ENCODE data around the gene TUBB1. TPM values are rescaled to one million over a fixed set of nuclear protein-coding genes. Genes with fewer than 3 reads are reported as not detected.

Gene TUBB1
- total and polyA plus RNA-seq, 2 of the 13 experiments (the other 11 are each of a cell fraction or from before 2014, with no cell fraction given) = 0.11 to 57.6 TPM

- peak; percentile 51; the same call in 1 of the 2 replicates for TF ChIP-seq BCL3 (CRISPR knock-in tag; IDR thresholded peaks at IDR 0.05)
- peak; percentile 91 for TF ChIP-seq XRCC5 (optimal IDR thresholded peaks at IDR 0.05; ENCODE audit: low read length)
- no peak for TF ChIP-seq PRDM4 (CRISPR knock-in tag; IDR thresholded peaks at IDR 0.05; ENCODE audit: borderline replicate concordance)
- 0 out of 2 replicates have a peak, but pooled peaks have one; percentile 51 for TF ChIP-seq RBAK (CRISPR knock-in tag; IDR thresholded peaks at IDR 0.05)
- peak; percentile 58; the same call in 1 of the 2 replicates for TF ChIP-seq AKAP8 (CRISPR knock-in tag; IDR thresholded peaks at IDR 0.05)
- TF ChIP-seq ZBTB25 (CRISPR knock-in tag; IDR thresholded peaks at IDR 0.05) = peak; percentile 40; the same call in 1 of the 2 replicates
- TF ChIP-seq MYPOP (CRISPR knock-in tag; IDR thresholded peaks at IDR 0.05) = peak; percentile 78; the same call in 1 of the 2 replicates
- no peak for TF ChIP-seq ZNF564 (CRISPR knock-in tag; IDR thresholded peaks at IDR 0.05)
- TF ChIP-seq ZNF576 (CRISPR knock-in tag; IDR thresholded peaks at IDR 0.05) = no peak
- peak; percentile 82 for TF ChIP-seq ZBTB38 (CRISPR knock-in tag; IDR thresholded peaks at IDR 0.05)
- peak; percentile 48; the same call in 1 of the 2 replicates for TF ChIP-seq ZNF362 (CRISPR knock-in tag; IDR thresholded peaks at IDR 0.05; ENCODE audit: borderline replicate concordance)
- no peak for TF ChIP-seq ATF7 (IDR thresholded peaks at IDR 0.05)
- peak; percentile 77; the same call in 1 of the 2 replicates for TF ChIP-seq ATF7 (CRISPR knock-in tag; IDR thresholded peaks at IDR 0.05)
- TF ChIP-seq SPEN (CRISPR knock-in tag; IDR thresholded peaks at IDR 0.05; ENCODE audit: low read depth) = no peak; the same call in 1 of the 2 replicates
- no peak for TF ChIP-seq REL (CRISPR knock-in tag; conservative IDR thresholded peaks at IDR 0.05)
- no peak for TF ChIP-seq MTA3 (CRISPR knock-in tag; IDR thresholded peaks at IDR 0.05)
- peak; percentile 87 for TF ChIP-seq FOXA3 (CRISPR knock-in tag; IDR thresholded peaks at IDR 0.05)
- no peak for TF ChIP-seq ZNF777 (CRISPR knock-in tag; IDR thresholded peaks at IDR 0.05)
Measured at GRCh38 chr20:59015812-59016711, 3.2 kb upstream of the TUBB1 start (continued).
